Progenitor cell of endocrine pancreas (in vitro differentiated cells): Measurements from ENCODE around the gene SIM2. TPM values are rescaled to one million over a fixed set of nuclear protein-coding genes. Genes with fewer than 3 reads are reported as not detected.

ENCODE experiments used
- DNase-seq: peaks from one replicate; pipeline ENCODE4 v3.0.0; 2021; ENCODE audit warnings: low spot score; ENCODE audit not compliant: unreplicated experiment
- H3K27ac Mint-ChIP-seq: 2 replicates; pipeline ENCODE4 v1.8.0; 2021; ENCODE audit warnings: mild to moderate bottlenecking, moderate library complexity, mixed read lengths
- H3K27me3 Mint-ChIP-seq: 2 replicates; pipeline ENCODE4 v1.8.0; 2021; ENCODE audit warnings: mixed read lengths
- H3K36me3 Mint-ChIP-seq: 2 replicates; pipeline ENCODE4 v1.8.0; 2022; ENCODE audit warnings: mixed read lengths; ENCODE audit not compliant: insufficient read depth
- H3K4me1 Mint-ChIP-seq: 2 replicates; pipeline ENCODE4 v1.8.0; 2021; ENCODE audit warnings: low read depth, mixed read lengths
- H3K4me3 Mint-ChIP-seq: 2 replicates; pipeline ENCODE4 v1.8.0; 2021; ENCODE audit warnings: low read depth, mild to moderate bottlenecking, moderate library complexity, mixed read lengths
- H3K9me3 Mint-ChIP-seq: 2 replicates; pipeline ENCODE4 v1.8.0; 2021; ENCODE audit warnings: low read depth, mixed read lengths
- total RNA-seq: library from RNA; stranded (reverse); gene quantifications from 2 replicates; pipeline ENCODE4 v1.2.1, GENCODE V29; 2021
- TF ChIP-seq, protein P1 (sequence below): fragments of 200-600 bp; sonication (generic); IDR thresholded peaks from one replicate; pipeline ENCODE4 v1.5.0; 2021; ENCODE audit warnings: antibody characterized with exemption, mild to moderate bottlenecking; ENCODE audit not compliant: unreplicated experiment

The SIM2 gene
- total RNA-seq, 1 donor from 2014 or later: 0.38 TPM

DNA sequence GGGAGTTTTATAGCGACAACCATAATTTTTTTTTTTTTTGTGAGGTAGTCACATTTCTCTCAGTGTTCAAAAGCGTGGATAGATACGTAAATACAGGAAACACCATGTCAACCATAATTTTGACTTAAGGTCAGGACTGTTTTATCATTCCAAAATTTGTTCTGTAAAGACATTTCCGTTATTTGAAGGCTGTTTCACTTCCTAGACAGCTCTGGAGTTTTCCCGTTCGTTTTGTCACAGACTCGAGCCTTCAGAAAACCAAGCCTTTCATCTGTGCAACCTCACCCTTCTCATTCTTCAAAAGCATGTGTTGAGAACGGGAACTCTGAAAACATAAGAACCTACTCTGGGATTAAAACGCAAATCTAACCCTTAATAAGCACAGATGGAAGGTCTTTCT, 17.9 kb downstream of the SIM2 start:
- peaks cover 88% of the 10 kb centered on the region for H3K27me3 Mint-ChIP-seq
- H3K27ac Mint-ChIP-seq: no peak overlapping the region
- DNase-seq: no peak
- no peaks in the 10 kb centered on the region for H3K4me1 Mint-ChIP-seq
- no peak overlapping the region for H3K4me3 Mint-ChIP-seq
- TF ChIP-seq, protein P1, sequence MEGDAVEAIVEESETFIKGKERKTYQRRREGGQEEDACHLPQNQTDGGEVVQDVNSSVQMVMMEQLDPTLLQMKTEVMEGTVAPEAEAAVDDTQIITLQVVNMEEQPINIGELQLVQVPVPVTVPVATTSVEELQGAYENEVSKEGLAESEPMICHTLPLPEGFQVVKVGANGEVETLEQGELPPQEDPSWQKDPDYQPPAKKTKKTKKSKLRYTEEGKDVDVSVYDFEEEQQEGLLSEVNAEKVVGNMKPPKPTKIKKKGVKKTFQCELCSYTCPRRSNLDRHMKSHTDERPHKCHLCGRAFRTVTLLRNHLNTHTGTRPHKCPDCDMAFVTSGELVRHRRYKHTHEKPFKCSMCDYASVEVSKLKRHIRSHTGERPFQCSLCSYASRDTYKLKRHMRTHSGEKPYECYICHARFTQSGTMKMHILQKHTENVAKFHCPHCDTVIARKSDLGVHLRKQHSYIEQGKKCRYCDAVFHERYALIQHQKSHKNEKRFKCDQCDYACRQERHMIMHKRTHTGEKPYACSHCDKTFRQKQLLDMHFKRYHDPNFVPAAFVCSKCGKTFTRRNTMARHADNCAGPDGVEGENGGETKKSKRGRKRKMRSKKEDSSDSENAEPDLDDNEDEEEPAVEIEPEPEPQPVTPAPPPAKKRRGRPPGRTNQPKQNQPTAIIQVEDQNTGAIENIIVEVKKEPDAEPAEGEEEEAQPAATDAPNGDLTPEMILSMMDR: no peak
- no peaks in the 10 kb centered on the region for H3K36me3 Mint-ChIP-seq
- H3K9me3 Mint-ChIP-seq: no peaks in the 10 kb centered on the region

DNA sequence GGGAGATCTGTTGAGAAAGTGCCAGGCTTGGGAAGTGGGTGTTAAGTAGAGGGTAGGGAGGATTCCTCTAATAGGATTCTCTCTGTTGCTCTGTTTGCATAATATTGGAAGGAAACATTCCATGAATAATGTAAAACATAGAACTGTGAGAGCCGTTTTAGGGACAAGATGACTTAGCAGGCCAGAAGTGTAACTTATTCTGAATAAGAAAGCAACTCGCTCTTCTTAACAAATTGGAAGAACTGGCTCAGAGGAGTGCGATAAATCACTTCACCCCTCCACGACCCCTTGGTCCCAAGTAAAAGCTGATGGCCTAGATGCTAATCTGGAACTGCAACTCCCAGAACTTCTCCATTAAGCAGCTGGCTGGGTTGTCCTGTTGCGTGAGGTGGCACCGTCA, 19.1 kb downstream of the SIM2 start:
- H3K36me3 Mint-ChIP-seq: no peaks in the 10 kb centered on the region
- H3K27me3 Mint-ChIP-seq: peaks cover 86% of the 10 kb centered on the region
- no peak for DNase-seq
- H3K4me3 Mint-ChIP-seq: no peak overlapping the region
- TF ChIP-seq, protein P1: no peak
- no peaks in the 10 kb centered on the region for H3K4me1 Mint-ChIP-seq
- H3K9me3 Mint-ChIP-seq: no peaks in the 10 kb centered on the region
- H3K27ac Mint-ChIP-seq: no peak overlapping the region

DNA sequence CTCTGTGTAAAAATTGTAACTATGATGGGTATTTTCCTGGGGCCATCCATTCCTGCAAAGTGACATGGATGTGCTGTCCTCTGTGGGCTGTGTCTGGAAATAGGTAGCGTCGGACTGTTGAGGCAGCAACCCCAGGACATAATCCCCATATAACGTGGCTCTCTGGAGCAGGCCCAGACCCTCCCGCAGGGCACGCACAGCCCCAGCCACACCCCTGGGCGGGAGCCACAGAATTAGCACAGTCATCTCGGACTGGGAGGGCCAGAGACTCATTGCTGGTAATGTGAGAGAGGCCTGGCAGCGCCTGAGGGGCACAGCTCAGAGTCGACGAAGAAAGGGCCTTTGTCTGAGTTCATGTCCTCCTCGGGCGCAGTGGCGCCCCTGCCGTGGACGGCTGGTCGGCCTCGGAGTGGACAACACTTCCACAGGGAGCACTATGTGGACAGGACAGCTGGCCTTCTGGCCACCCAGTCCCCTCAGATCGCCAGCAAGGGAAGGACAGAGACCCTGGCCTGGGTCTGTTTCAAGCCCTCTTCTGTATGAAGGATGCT, 20.1 kb downstream of the SIM2 start:
- TF ChIP-seq, protein P1: no peak
- H3K9me3 Mint-ChIP-seq: no peaks in the 10 kb centered on the region
- no peak overlapping the region for H3K4me3 Mint-ChIP-seq
- peaks cover 83% of the 10 kb centered on the region for H3K27me3 Mint-ChIP-seq
- no peak overlapping the region for H3K27ac Mint-ChIP-seq
- H3K4me1 Mint-ChIP-seq: no peaks in the 10 kb centered on the region
- H3K36me3 Mint-ChIP-seq: no peaks in the 10 kb centered on the region
- no peak for DNase-seq

DNA sequence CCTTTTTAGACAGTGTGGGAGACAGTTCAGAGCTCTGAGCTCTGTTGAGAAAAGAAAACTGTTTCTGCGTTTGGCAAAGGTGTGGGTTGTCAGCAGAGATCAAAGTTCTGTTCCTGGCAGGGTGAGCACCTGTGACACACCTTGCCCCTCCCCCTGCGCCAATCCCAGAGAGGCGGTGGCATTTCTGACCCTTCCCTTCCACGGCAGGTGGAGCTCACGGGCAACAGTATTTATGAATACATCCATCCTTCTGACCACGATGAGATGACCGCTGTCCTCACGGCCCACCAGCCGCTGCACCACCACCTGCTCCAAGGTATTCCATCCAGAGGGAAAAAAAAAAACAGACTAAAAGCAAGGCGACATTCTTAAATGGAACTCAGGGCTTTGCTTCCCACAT, 20.7 kb downstream of the SIM2 start:
- no peaks in the 10 kb centered on the region for H3K9me3 Mint-ChIP-seq
- H3K4me1 Mint-ChIP-seq: no peaks in the 10 kb centered on the region
- H3K27ac Mint-ChIP-seq: no peak overlapping the region
- no peak for DNase-seq
- no peaks in the 10 kb centered on the region for H3K36me3 Mint-ChIP-seq
- TF ChIP-seq, protein P1: no peak
- H3K27me3 Mint-ChIP-seq: peaks cover 79% of the 10 kb centered on the region
- no peak overlapping the region for H3K4me3 Mint-ChIP-seq

DNA sequence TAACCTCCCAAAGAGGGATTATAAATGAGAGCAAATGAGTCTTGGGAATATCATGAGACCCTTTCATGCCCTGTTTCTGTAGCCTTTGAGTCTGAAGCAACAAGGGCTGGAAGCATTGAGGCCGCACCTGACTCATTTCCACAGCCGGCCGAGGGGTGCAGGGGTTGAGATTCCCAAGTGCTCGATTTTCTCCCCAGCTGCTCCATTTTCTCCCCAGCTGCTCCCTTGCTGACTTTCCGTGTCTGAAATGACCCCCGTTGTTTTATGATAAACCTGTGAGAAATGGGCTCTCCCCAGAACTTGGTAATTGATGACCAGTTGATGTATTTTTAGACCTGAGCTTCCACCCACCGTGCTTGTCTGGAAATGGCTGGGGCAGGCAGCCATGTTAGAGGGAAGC, 22.9 kb downstream of the SIM2 start:
- Mint-ChIP-seq H3K27ac (no peak overlapping the region), H3K27me3 (peaks cover 57% of the 10 kb centered on the region), H3K36me3 (no peaks in the 10 kb centered on the region), H3K9me3 (no peaks in the 10 kb centered on the region), H3K4me1 (no peaks in the 10 kb centered on the region), H3K4me3 (no peak overlapping the region)
- DNase-seq: no peak
- TF ChIP-seq, protein P1: no peak
